Immature natural killer cell (primary cell): Measurements from ENCODE around the gene FST. TPM values are rescaled to one million over a fixed set of nuclear protein-coding genes. Genes with fewer than 3 reads are reported as not detected.

Experiments used
- DNase-seq, 3 donors: peaks; one replicate each; pipeline ENCODE4 v3.0.0; 2022; ENCODE audit warnings: mixed read lengths in 1 of 3
- H3K27ac Mint-ChIP-seq, 6 donors: one replicate each; pipeline ENCODE4 v1.8.0; 2020; ENCODE audit warnings: mixed read lengths in 6 of 6, mild to moderate bottlenecking in 5 of 6, inconsistent platforms in 4 of 6, moderate library complexity in 3 of 6
- H3K27me3 Mint-ChIP-seq, 3 donors: one replicate each; pipeline ENCODE4 v1.8.0; 2020 to 2021; ENCODE audit warnings: low read depth in 3 of 3, mild to moderate bottlenecking in 3 of 3, mixed read lengths in 3 of 3, moderate library complexity in 3 of 3, inconsistent platforms in 1 of 3
- H3K36me3 Mint-ChIP-seq, 3 donors: one replicate each; pipeline ENCODE4 v1.8.0; 2020; ENCODE audit warnings: mixed read lengths in 3 of 3, inconsistent platforms in 2 of 3, mild to moderate bottlenecking in 2 of 3
- H3K4me1 Mint-ChIP-seq, 2 donors: one replicate each; pipeline ENCODE4 v1.8.0; 2020; ENCODE audit warnings: inconsistent platforms in 2 of 2, mild to moderate bottlenecking in 2 of 2, mixed read lengths in 2 of 2, moderate library complexity in 1 of 2
- H3K4me3 Mint-ChIP-seq, 5 donors: one replicate each; pipeline ENCODE4 v1.8.0; 2020; ENCODE audit warnings: mild to moderate bottlenecking in 5 of 5, mixed read lengths in 5 of 5, inconsistent platforms in 3 of 5, moderate library complexity in 3 of 5
- H3K9me3 Mint-ChIP-seq, 6 donors: one replicate each; pipeline ENCODE4 v1.8.0; 2020; ENCODE audit warnings: mild to moderate bottlenecking in 6 of 6, mixed read lengths in 6 of 6, inconsistent platforms in 4 of 6, moderate library complexity in 3 of 6
- polyA plus RNA-seq, 3 donors: library from polyadenylated mRNA; unstranded; fragments of 300-500 nt; fragmentation: Illumina TruSeq; gene quantifications; one replicate each; pipeline ENCODE4 v1.2.3, GENCODE V29; 2021

FST gene
- polyA plus RNA-seq, 3 donors from 2014 or later: not detected

GRCh38 chr5:53479590-53480415 is 626 bp upstream of the FST start:
- Mint-ChIP-seq H3K9me3 (peaks cover 0 to 4% (median 0%) of the 10 kb centered on the region in 6 donors), H3K27me3 (peaks cover 5 to 39% (median 12%) of the 10 kb centered on the region in 3 donors), H3K4me1 (peaks cover 41 to 53% of the 10 kb centered on the region in 2 donors), H3K36me3 (peaks cover 0 to 4% (median 0%) of the 10 kb centered on the region in 3 donors), H3K4me3 (peak overlapping the region; percentile 83 to 95 (median 90)), H3K27ac (peak overlapping the region in 1 of 6 donors; percentile 3)
- peak in 1 of 3 donors; percentile 17 for DNase-seq

GRCh38 chr5:53481159-53481886 is 894 bp downstream of the FST start:
- peaks cover 0 to 4% (median 0%) of the 10 kb centered on the region in 3 donors for H3K36me3 Mint-ChIP-seq
- peak overlapping the region in 1 of 6 donors; percentile 6 for H3K27ac Mint-ChIP-seq
- H3K4me3 Mint-ChIP-seq: peak overlapping the region; percentile 83 to 97 (median 90)
- H3K27me3 Mint-ChIP-seq: peaks cover 5 to 39% (median 12%) of the 10 kb centered on the region in 3 donors
- H3K9me3 Mint-ChIP-seq: peaks cover 0 to 4% (median 0%) of the 10 kb centered on the region in 6 donors
- no peak for DNase-seq
- H3K4me1 Mint-ChIP-seq: peaks cover 41 to 53% of the 10 kb centered on the region in 2 donors

GRCh38 chr5:53481887-53482716 is 1.7 kb downstream of the FST start:
- peaks cover 5 to 39% (median 12%) of the 10 kb centered on the region in 3 donors for H3K27me3 Mint-ChIP-seq

GRCh38 chr5:53482717-53483638 is 2.5 kb downstream of the FST start:
- DNase-seq: no peak
- Mint-ChIP-seq H3K36me3 (peaks cover 0 to 4% (median 0%) of the 10 kb centered on the region in 3 donors), H3K4me3 (peak overlapping the region; percentile 83 to 97 (median 90)), H3K4me1 (peaks cover 41 to 53% of the 10 kb centered on the region in 2 donors), H3K27me3 (peaks cover 5 to 39% (median 10%) of the 10 kb centered on the region in 3 donors), H3K27ac (peak overlapping the region in 1 of 6 donors; percentile 49), H3K9me3 (peaks cover 0 to 4% (median 0%) of the 10 kb centered on the region in 6 donors)

More at GRCh38 chr5:53481887-53482716, 1.7 kb downstream of the FST start:
- peak; percentile 48 to 63 (median 56) for DNase-seq
- Mint-ChIP-seq H3K27ac (peak overlapping the region in 3 of 6 donors; percentile 3 to 17 (median 13)), H3K36me3 (peaks cover 0 to 4% (median 0%) of the 10 kb centered on the region in 3 donors), H3K9me3 (peaks cover 0 to 4% (median 0%) of the 10 kb centered on the region in 6 donors), H3K4me3 (peak overlapping the region; percentile 83 to 97 (median 90)), H3K4me1 (peaks cover 41 to 53% of the 10 kb centered on the region in 2 donors)

- H3K36me3 Mint-ChIP-seq: no peaks in the 10 kb centered on the region
- H3K27ac Mint-ChIP-seq: no peak overlapping the region
- peaks cover 0 to 2% (median 0%) of the 10 kb centered on the region in 6 donors for H3K9me3 Mint-ChIP-seq
Observed at GRCh38 chr5:53487436-53487835, 7.0 kb downstream of the FST start.

GRCh38 chr5:53488195-53488722 is 7.8 kb downstream of the FST start:
- no peak overlapping the region for H3K4me3 Mint-ChIP-seq
- no peak for DNase-seq
- peaks cover 2 to 13% (median 2%) of the 10 kb centered on the region in 3 donors for H3K27me3 Mint-ChIP-seq
- H3K36me3 Mint-ChIP-seq: no peaks in the 10 kb centered on the region
- H3K27ac Mint-ChIP-seq: no peak overlapping the region
- H3K9me3 Mint-ChIP-seq: peaks cover 0 to 2% (median 0%) of the 10 kb centered on the region in 6 donors
- peaks cover 5 to 9% of the 10 kb centered on the region in 2 donors for H3K4me1 Mint-ChIP-seq

More at GRCh38 chr5:53487436-53487835, 7.0 kb downstream of the FST start:
- Mint-ChIP-seq H3K27me3 (peaks cover 2 to 15% (median 2%) of the 10 kb centered on the region in 3 donors), H3K4me1 (peaks cover 12 to 17% of the 10 kb centered on the region in 2 donors), H3K4me3 (no peak overlapping the region)
- DNase-seq: no peak

GRCh38 chr5:53490747-53491146 is 10.3 kb downstream of the FST start:
- Mint-ChIP-seq H3K36me3 (no peaks in the 10 kb centered on the region), H3K27ac (no peak overlapping the region), H3K4me3 (no peak overlapping the region), H3K9me3 (peaks cover 0 to 5% (median 0%) of the 10 kb centered on the region in 6 donors), H3K4me1 (no peaks in the 10 kb centered on the region), H3K27me3 (peaks cover 5 to 14% (median 5%) of the 10 kb centered on the region in 3 donors)
- DNase-seq: no peak

GRCh38 chr5:53501054-53501453 is 20.6 kb downstream of the FST start:
- no peak overlapping the region for H3K4me3 Mint-ChIP-seq
- H3K27ac Mint-ChIP-seq: no peak overlapping the region
- peaks cover 0 to 3% (median 0%) of the 10 kb centered on the region in 6 donors for H3K9me3 Mint-ChIP-seq
- peaks cover 4 to 8% (median 6%) of the 10 kb centered on the region in 3 donors for H3K27me3 Mint-ChIP-seq
- no peak for DNase-seq
- H3K36me3 Mint-ChIP-seq: no peaks in the 10 kb centered on the region
- no peaks in the 10 kb centered on the region for H3K4me1 Mint-ChIP-seq

- peak overlapping the region in 1 of 6 donors; percentile 19 for H3K27ac Mint-ChIP-seq
- H3K4me1 Mint-ChIP-seq: no peaks in the 10 kb centered on the region
- H3K27me3 Mint-ChIP-seq: peaks cover 2 to 4% (median 3%) of the 10 kb centered on the region in 3 donors
- H3K9me3 Mint-ChIP-seq: peaks cover 0 to 3% (median under 1%) of the 10 kb centered on the region in 6 donors
- no peak for DNase-seq
- no peak overlapping the region for H3K4me3 Mint-ChIP-seq
- H3K36me3 Mint-ChIP-seq: no peaks in the 10 kb centered on the region
Observed at GRCh38 chr5:53503562-53504218, 23.3 kb downstream of the FST start.

- no peak for DNase-seq
- peaks cover 9 to 34% (median 21%) of the 10 kb centered on the region in 6 donors for H3K9me3 Mint-ChIP-seq
- H3K36me3 Mint-ChIP-seq: peaks cover 0 to 8% (median 0%) of the 10 kb centered on the region in 3 donors
- H3K4me1 Mint-ChIP-seq: no peaks in the 10 kb centered on the region
- H3K27ac Mint-ChIP-seq: no peak overlapping the region
- H3K4me3 Mint-ChIP-seq: no peak overlapping the region
- peaks cover 2 to 6% (median 4%) of the 10 kb centered on the region in 3 donors for H3K27me3 Mint-ChIP-seq
Observed at GRCh38 chr5:53507013-53507412, 26.6 kb downstream of the FST start.

- H3K27ac Mint-ChIP-seq: no peak overlapping the region
- H3K36me3 Mint-ChIP-seq: peaks cover 0 to 8% (median 0%) of the 10 kb centered on the region in 3 donors
- no peak for DNase-seq
- no peak overlapping the region for H3K4me3 Mint-ChIP-seq
- H3K4me1 Mint-ChIP-seq: no peaks in the 10 kb centered on the region
- peaks cover 9 to 34% (median 21%) of the 10 kb centered on the region in 6 donors for H3K9me3 Mint-ChIP-seq
- peaks cover 2 to 6% (median 4%) of the 10 kb centered on the region in 3 donors for H3K27me3 Mint-ChIP-seq
Observed at GRCh38 chr5:53508125-53508524, 27.7 kb downstream of the FST start.
